ENCODE data around the gene C4A.
"Not testable (repeated sequence)": the region's sequence is repeated elsewhere in the genome, so short reads cannot be mapped to it uniquely, and the experiment has no call there.

C4A gene

GRCh38 chr6:32035283-32036013 is 53.6 kb downstream of the C4A start:
- not testable (repeated sequence) for DNase-seq (ENCODE audit: low spot score)

GRCh38 chr6:32037136-32037535 is 55.3 kb downstream of the C4A start:
- DNase-seq (ENCODE audit: low spot score), result not testable (repeated sequence)

GRCh38 chr6:32037598-32038524 is 56.0 kb downstream of the C4A start, which contains the start of gene CYP21A2:
TSS of gene CYP21A2 (plus strand) at chr6:32038415. CDS start at chr6:32038423, 8 bp downstream.
- not testable (repeated sequence) for DNase-seq (ENCODE audit: low spot score)

GRCh38 chr6:32038878-32039277 is 57.0 kb downstream of the C4A start:
- not testable (repeated sequence) for DNase-seq (ENCODE audit: low spot score)

- DNase-seq (ENCODE audit: low spot score), result not testable (repeated sequence)
Observed at GRCh38 chr6:32039321-32040274, 57.7 kb downstream of the C4A start.

- DNase-seq (ENCODE audit: low spot score), result not testable (repeated sequence)
Observed at GRCh38 chr6:32040299-32041049, 58.6 kb downstream of the C4A start.

- not testable (repeated sequence) for DNase-seq (ENCODE audit: low spot score)
Observed at GRCh38 chr6:32041050-32041321, 59.1 kb downstream of the C4A start.

GRCh38 chr6:32041385-32041784 is 59.5 kb downstream of the C4A start:
- not testable (repeated sequence) for DNase-seq (ENCODE audit: low spot score)

GRCh38 chr6:32042276-32042675 is 60.4 kb downstream of the C4A start:
- not testable (repeated sequence) for DNase-seq (ENCODE audit: low spot score)

GRCh38 chr6:32043589-32044380 is 61.9 kb downstream of the C4A start:
- DNase-seq (ENCODE audit: low spot score), result not testable (repeated sequence)

- not testable (repeated sequence) for DNase-seq (ENCODE audit: low spot score)
Observed at GRCh38 chr6:32044916-32045315, 63.1 kb downstream of the C4A start.

- no peak for DNase-seq (ENCODE audit: low spot score)
Observed at GRCh38 chr6:32045811-32046449, 64.1 kb downstream of the C4A start.

- no peak for DNase-seq (ENCODE audit: low spot score)
Observed at GRCh38 chr6:32046450-32047083, 64.7 kb downstream of the C4A start.

- DNase-seq (ENCODE audit: low spot score), result no peak
Observed at GRCh38 chr6:32047084-32047478, 65.2 kb downstream of the C4A start.

GRCh38 chr6:32047539-32047854 is 65.6 kb downstream of the C4A start:
- DNase-seq (ENCODE audit: low spot score), result no peak

GRCh38 chr6:32047855-32048766 is 66.3 kb downstream of the C4A start:
- DNase-seq (ENCODE audit: low spot score), result peak; percentile 63

- DNase-seq (ENCODE audit: low spot score), result not testable (repeated sequence)
Observed at GRCh38 chr6:32049149-32049548, 67.3 kb downstream of the C4A start.

- not testable (repeated sequence) for DNase-seq (ENCODE audit: low spot score)
Observed at GRCh38 chr6:32049736-32050135, 67.9 kb downstream of the C4A start.

Data from LoVo (cell line).